HEK293 (cell line): Measurements from ENCODE around the gene MESP2.

Source experiments
- CTCF ChIP-seq: fragments of 450-650 bp; formaldehyde crosslinking; IDR thresholded peaks from 2 replicates; pipeline ENCODE4 v1.5.1; 2016; ENCODE audit warnings: missing biosample characterization, missing genetic modification characterization
- ZNF138 ChIP-seq: fragments of 450-650 bp; formaldehyde crosslinking; IDR thresholded peaks from 2 replicates; pipeline ENCODE4 v1.5.1; 2016; ENCODE audit warnings: missing biosample characterization, missing genetic modification characterization, borderline replicate concordance
- ZNF157 ChIP-seq: fragments of 450-650 bp; formaldehyde crosslinking; IDR thresholded peaks from 2 replicates; pipeline ENCODE4 v1.5.1; 2016; ENCODE audit warnings: missing biosample characterization, missing genetic modification characterization
- ZNF302 ChIP-seq: fragments of 450-650 bp; formaldehyde crosslinking; IDR thresholded peaks from 2 replicates; pipeline ENCODE4 v1.5.1; 2016; ENCODE audit warnings: missing biosample characterization, missing genetic modification characterization, low read depth

- no peak for TF ChIP-seq ZNF157 (tag by site-specific recombination)
- no peak for TF ChIP-seq ZNF138
- no peak for TF ChIP-seq CTCF (tag by site-specific recombination)
- no peak for TF ChIP-seq ZNF302 (tag by site-specific recombination)
These were observed 26.6 kb upstream of the MESP2 start for GRCh38 chr15:89749526-89749925.
